Progenitor cell of endocrine pancreas (in vitro differentiated cells): Measurements from ENCODE around the gene BCL2L1. TPM values are rescaled to one million over a fixed set of nuclear protein-coding genes. Genes with fewer than 3 reads are reported as not detected.
A peak's percentile ranks its signal among the peaks of the same experiment; 100 is the strongest.

Experiments
- DNase-seq: peaks from one replicate; pipeline ENCODE4 v3.0.0; 2021; ENCODE audit warnings: low spot score; ENCODE audit not compliant: unreplicated experiment
- H3K27ac Mint-ChIP-seq: 2 replicates; pipeline ENCODE4 v1.8.0; 2021; ENCODE audit warnings: mild to moderate bottlenecking, moderate library complexity, mixed read lengths
- H3K27me3 Mint-ChIP-seq: 2 replicates; pipeline ENCODE4 v1.8.0; 2021; ENCODE audit warnings: mixed read lengths
- H3K36me3 Mint-ChIP-seq: 2 replicates; pipeline ENCODE4 v1.8.0; 2022; ENCODE audit warnings: mixed read lengths; ENCODE audit not compliant: insufficient read depth
- H3K4me1 Mint-ChIP-seq: 2 replicates; pipeline ENCODE4 v1.8.0; 2021; ENCODE audit warnings: low read depth, mixed read lengths
- H3K4me3 Mint-ChIP-seq: 2 replicates; pipeline ENCODE4 v1.8.0; 2021; ENCODE audit warnings: low read depth, mild to moderate bottlenecking, moderate library complexity, mixed read lengths
- H3K9me3 Mint-ChIP-seq: 2 replicates; pipeline ENCODE4 v1.8.0; 2021; ENCODE audit warnings: low read depth, mixed read lengths
- total RNA-seq: library from RNA; stranded (reverse); gene quantifications from 2 replicates; pipeline ENCODE4 v1.2.1, GENCODE V29; 2021
- TF ChIP-seq, protein P1 (sequence below): fragments of 200-600 bp; sonication (generic); IDR thresholded peaks from one replicate; pipeline ENCODE4 v1.5.0; 2021; ENCODE audit warnings: antibody characterized with exemption, mild to moderate bottlenecking; ENCODE audit not compliant: unreplicated experiment

The BCL2L1 gene
- total RNA-seq, 1 donor from 2014 or later, result 130 TPM

GRCh38 chr20:31713312-31714273 is 9.1 kb downstream of the BCL2L1 start:
- H3K4me1 Mint-ChIP-seq, result peaks cover 70% of the 10 kb centered on the region
- no peaks in the 10 kb centered on the region for H3K27me3 Mint-ChIP-seq
- peaks cover 44% of the 10 kb centered on the region for H3K36me3 Mint-ChIP-seq
- DNase-seq, result no peak
- peak overlapping the region; percentile 40 for H3K4me3 Mint-ChIP-seq
- no peaks in the 10 kb centered on the region for H3K9me3 Mint-ChIP-seq
- TF ChIP-seq, protein P1, sequence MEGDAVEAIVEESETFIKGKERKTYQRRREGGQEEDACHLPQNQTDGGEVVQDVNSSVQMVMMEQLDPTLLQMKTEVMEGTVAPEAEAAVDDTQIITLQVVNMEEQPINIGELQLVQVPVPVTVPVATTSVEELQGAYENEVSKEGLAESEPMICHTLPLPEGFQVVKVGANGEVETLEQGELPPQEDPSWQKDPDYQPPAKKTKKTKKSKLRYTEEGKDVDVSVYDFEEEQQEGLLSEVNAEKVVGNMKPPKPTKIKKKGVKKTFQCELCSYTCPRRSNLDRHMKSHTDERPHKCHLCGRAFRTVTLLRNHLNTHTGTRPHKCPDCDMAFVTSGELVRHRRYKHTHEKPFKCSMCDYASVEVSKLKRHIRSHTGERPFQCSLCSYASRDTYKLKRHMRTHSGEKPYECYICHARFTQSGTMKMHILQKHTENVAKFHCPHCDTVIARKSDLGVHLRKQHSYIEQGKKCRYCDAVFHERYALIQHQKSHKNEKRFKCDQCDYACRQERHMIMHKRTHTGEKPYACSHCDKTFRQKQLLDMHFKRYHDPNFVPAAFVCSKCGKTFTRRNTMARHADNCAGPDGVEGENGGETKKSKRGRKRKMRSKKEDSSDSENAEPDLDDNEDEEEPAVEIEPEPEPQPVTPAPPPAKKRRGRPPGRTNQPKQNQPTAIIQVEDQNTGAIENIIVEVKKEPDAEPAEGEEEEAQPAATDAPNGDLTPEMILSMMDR, result no peak
- peak overlapping the region; percentile 99 for H3K27ac Mint-ChIP-seq

DNA sequence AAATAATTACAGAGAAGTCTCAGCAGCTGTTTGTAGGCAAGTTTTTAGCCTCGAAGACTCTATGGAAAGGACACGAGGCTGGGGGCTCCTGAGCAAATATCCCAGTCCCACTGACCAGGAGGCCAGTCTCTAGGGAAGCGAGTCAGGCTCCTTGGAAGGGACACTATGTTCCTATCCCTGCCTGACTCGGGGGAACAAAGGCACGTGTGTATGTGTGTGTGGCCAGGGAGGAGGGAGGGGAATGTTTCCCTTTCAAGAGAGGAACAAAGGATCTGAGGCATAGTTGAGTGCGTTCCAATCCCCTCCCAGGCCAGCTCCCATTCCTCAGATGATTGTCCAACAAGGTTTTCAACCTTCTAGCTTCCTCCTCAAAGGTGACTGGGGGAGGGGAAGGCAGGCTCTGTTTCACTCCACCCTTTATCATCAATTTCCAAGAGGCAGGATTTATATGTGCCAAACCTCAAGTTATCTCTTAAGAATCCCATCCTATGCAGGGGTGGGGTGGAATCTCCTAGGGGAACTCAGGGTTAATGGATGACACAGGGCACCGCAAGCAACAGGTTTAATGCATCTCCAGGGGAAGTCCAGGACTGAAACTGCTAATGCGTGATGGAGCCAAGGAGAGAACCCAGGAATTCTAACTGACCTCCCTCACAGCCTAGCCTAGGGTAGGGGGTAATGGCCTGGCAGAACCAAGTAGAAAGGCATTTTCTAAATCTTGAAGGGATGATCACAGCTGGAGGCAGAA is 9.9 kb downstream of the BCL2L1 start:
- DNase-seq, result peak; percentile 41
- no peaks in the 10 kb centered on the region for H3K27me3 Mint-ChIP-seq
- TF ChIP-seq, protein P1, result no peak
- H3K36me3 Mint-ChIP-seq, result peaks cover 44% of the 10 kb centered on the region
- H3K4me1 Mint-ChIP-seq, result peaks cover 75% of the 10 kb centered on the region
- peak overlapping the region; percentile 99 for H3K27ac Mint-ChIP-seq
- H3K4me3 Mint-ChIP-seq, result peak overlapping the region; percentile 40
- H3K9me3 Mint-ChIP-seq, result no peaks in the 10 kb centered on the region

- Mint-ChIP-seq H3K9me3 (no peaks in the 10 kb centered on the region), H3K27ac (peak overlapping the region; percentile 99), H3K27me3 (no peaks in the 10 kb centered on the region), H3K36me3 (peaks cover 47% of the 10 kb centered on the region), H3K4me1 (peaks cover 70% of the 10 kb centered on the region), H3K4me3 (no peak overlapping the region)
- no peak for DNase-seq
- TF ChIP-seq, protein P1, result no peak
These were observed 10.5 kb downstream of the BCL2L1 start for GRCh38 chr20:31712112-31712553.

DNA sequence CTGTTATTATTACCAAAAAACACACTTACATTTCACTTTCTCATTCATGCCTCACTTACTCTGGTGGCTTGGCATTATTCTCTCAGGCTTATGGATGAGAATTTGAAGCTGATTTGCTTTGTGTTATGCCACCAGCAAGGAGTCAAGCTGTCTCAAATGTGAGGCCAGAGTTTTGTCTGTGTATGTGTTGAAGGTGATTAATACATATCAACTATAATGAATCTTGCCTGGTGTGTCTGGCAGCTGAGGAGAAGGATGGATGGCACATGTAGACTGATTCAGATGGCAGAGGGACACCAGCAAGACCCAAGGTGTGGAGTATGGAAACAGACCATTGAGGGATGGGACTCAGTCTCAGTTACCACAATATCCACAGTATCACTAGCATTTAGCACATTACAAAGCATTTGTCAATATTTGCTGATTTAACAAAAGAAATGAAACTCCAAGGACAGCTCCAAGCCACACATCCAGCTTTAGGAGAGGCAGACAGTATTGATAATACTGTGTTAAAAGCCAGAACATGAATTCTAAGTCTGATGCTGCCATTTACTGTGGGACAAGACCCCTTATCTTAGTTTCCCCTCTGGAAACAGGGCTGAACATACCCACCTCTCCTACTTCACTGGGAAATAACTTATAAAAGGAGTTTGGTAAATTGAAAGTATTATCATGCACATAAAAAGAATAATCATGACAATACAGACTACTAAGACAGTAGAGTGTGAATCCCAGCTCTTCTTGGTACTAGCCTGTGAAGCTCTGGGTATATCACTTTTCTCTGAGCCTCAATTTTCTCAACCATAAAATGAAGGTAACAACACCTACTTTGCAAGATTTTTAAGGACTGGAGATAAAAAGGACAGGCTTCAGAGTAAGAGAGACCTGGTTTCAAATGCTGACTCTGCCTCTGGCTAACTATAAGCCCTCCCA is 11.2 kb downstream of the BCL2L1 start:
- TF ChIP-seq, protein P1, result no peak
- H3K4me1 Mint-ChIP-seq, result peaks cover 68% of the 10 kb centered on the region
- H3K9me3 Mint-ChIP-seq, result no peaks in the 10 kb centered on the region
- DNase-seq, result no peak
- peaks cover 47% of the 10 kb centered on the region for H3K36me3 Mint-ChIP-seq
- H3K27me3 Mint-ChIP-seq, result no peaks in the 10 kb centered on the region
- peak overlapping the region; percentile 29 for H3K4me3 Mint-ChIP-seq
- H3K27ac Mint-ChIP-seq, result peak overlapping the region; percentile 99
